ENCODE data around the gene SPG11.
"Not testable (repeated sequence)": the region's sequence is repeated elsewhere in the genome, so short reads cannot be mapped to it uniquely, and the experiment has no call there.

Gene SPG11

GRCh38 chr15:44532689-44533088 lies 130.8 kb downstream of the SPG11 start:
- H3K36me3 ChIP-seq (ENCODE audit: control insufficient read depth in 1 of 2, insufficient read depth in 2 of 2, low read length in 2 of 2), result no peaks in the 10 kb centered on the region
- H3K4me1 ChIP-seq (ENCODE audit: control insufficient read depth in 1 of 2, insufficient read depth in 2 of 2, low read length in 2 of 2), result peaks cover 4 to 9% of the 10 kb centered on the region in 2 donors
- H3K9me3 ChIP-seq (ENCODE audit: control insufficient read depth in 1 of 2, low read length in 2 of 2), result no peaks in the 10 kb centered on the region
- no peaks in the 10 kb centered on the region for H3K27me3 ChIP-seq (ENCODE audit: control insufficient read depth in 1 of 2, insufficient read depth in 2 of 2, low read length in 2 of 2)
- no peak overlapping the region for H3K27ac ChIP-seq (ENCODE audit: low read depth, low read length)
- no peak overlapping the region for H3K9ac ChIP-seq (ENCODE audit: low read depth in 1 of 2, low read length in 2 of 2)
- no peak overlapping the region for H3K4me3 ChIP-seq (ENCODE audit: low read depth in 1 of 2, low read length in 2 of 2)

- H3K9ac ChIP-seq (ENCODE audit: low read depth in 1 of 2, low read length in 2 of 2); H3K27me3 ChIP-seq (ENCODE audit: control insufficient read depth in 1 of 2, insufficient read depth in 2 of 2, low read length in 2 of 2); H3K27ac ChIP-seq (ENCODE audit: low read depth, low read length); H3K9me3 ChIP-seq (ENCODE audit: control insufficient read depth in 1 of 2, low read length in 2 of 2); H3K36me3 ChIP-seq (ENCODE audit: control insufficient read depth in 1 of 2, insufficient read depth in 2 of 2, low read length in 2 of 2); H3K4me1 ChIP-seq (ENCODE audit: control insufficient read depth in 1 of 2, insufficient read depth in 2 of 2, low read length in 2 of 2); H3K4me3 ChIP-seq (ENCODE audit: low read depth in 1 of 2, low read length in 2 of 2): not testable (repeated sequence)
These were observed 131.2 kb downstream of the SPG11 start for GRCh38 chr15:44532275-44532674.

- Histone ChIP-seq H3K36me3 (ENCODE audit: control insufficient read depth in 1 of 2, insufficient read depth in 2 of 2, low read length in 2 of 2) (peaks cover 0 to 9% of the 10 kb centered on the region in 2 donors), H3K27me3 (ENCODE audit: control insufficient read depth in 1 of 2, insufficient read depth in 2 of 2, low read length in 2 of 2) (no peaks in the 10 kb centered on the region), H3K9me3 (ENCODE audit: control insufficient read depth in 1 of 2, low read length in 2 of 2) (no peaks in the 10 kb centered on the region), H3K4me1 (ENCODE audit: control insufficient read depth in 1 of 2, insufficient read depth in 2 of 2, low read length in 2 of 2) (peaks cover 2 to 3% of the 10 kb centered on the region in 2 donors), H3K27ac (ENCODE audit: low read depth, low read length) (no peak overlapping the region), H3K4me3 (ENCODE audit: low read depth in 1 of 2, low read length in 2 of 2) (no peak overlapping the region), H3K9ac (ENCODE audit: low read depth in 1 of 2, low read length in 2 of 2) (no peak overlapping the region)
These were observed 132.8 kb downstream of the SPG11 start for GRCh38 chr15:44530653-44531052.

GRCh38 chr15:44529864-44530604 lies 133.4 kb downstream of the SPG11 start:
- H3K9ac ChIP-seq (ENCODE audit: low read depth in 1 of 2, low read length in 2 of 2), result no peak overlapping the region
- H3K4me3 ChIP-seq (ENCODE audit: low read depth in 1 of 2, low read length in 2 of 2), result no peak overlapping the region
- no peak overlapping the region for H3K27ac ChIP-seq (ENCODE audit: low read depth, low read length)
- H3K4me1 ChIP-seq (ENCODE audit: control insufficient read depth in 1 of 2, insufficient read depth in 2 of 2, low read length in 2 of 2), result no peaks in the 10 kb centered on the region
- H3K36me3 ChIP-seq (ENCODE audit: control insufficient read depth in 1 of 2, insufficient read depth in 2 of 2, low read length in 2 of 2), result peaks cover 0 to 12% of the 10 kb centered on the region in 2 donors
- H3K27me3 ChIP-seq (ENCODE audit: control insufficient read depth in 1 of 2, insufficient read depth in 2 of 2, low read length in 2 of 2), result no peaks in the 10 kb centered on the region
- H3K9me3 ChIP-seq (ENCODE audit: control insufficient read depth in 1 of 2, low read length in 2 of 2), result no peaks in the 10 kb centered on the region

- Histone ChIP-seq H3K4me1 (ENCODE audit: control insufficient read depth in 1 of 2, insufficient read depth in 2 of 2, low read length in 2 of 2) (no peaks in the 10 kb centered on the region), H3K4me3 (ENCODE audit: low read depth in 1 of 2, low read length in 2 of 2) (no peak overlapping the region), H3K9me3 (ENCODE audit: control insufficient read depth in 1 of 2, low read length in 2 of 2) (no peaks in the 10 kb centered on the region), H3K9ac (ENCODE audit: low read depth in 1 of 2, low read length in 2 of 2) (no peak overlapping the region), H3K27me3 (ENCODE audit: control insufficient read depth in 1 of 2, insufficient read depth in 2 of 2, low read length in 2 of 2) (no peaks in the 10 kb centered on the region), H3K36me3 (ENCODE audit: control insufficient read depth in 1 of 2, insufficient read depth in 2 of 2, low read length in 2 of 2) (peaks cover 0 to 33% of the 10 kb centered on the region in 2 donors), H3K27ac (ENCODE audit: low read depth, low read length) (no peak overlapping the region)
These were observed 136.2 kb downstream of the SPG11 start for GRCh38 chr15:44527241-44527640.

GRCh38 chr15:44525018-44525417 lies 138.4 kb downstream of the SPG11 start:
- H3K4me3 ChIP-seq (ENCODE audit: low read depth in 1 of 2, low read length in 2 of 2), result no peak overlapping the region
- peaks cover 0 to 46% of the 10 kb centered on the region in 2 donors for H3K36me3 ChIP-seq (ENCODE audit: control insufficient read depth in 1 of 2, insufficient read depth in 2 of 2, low read length in 2 of 2)
- H3K9me3 ChIP-seq (ENCODE audit: control insufficient read depth in 1 of 2, low read length in 2 of 2), result no peaks in the 10 kb centered on the region
- no peaks in the 10 kb centered on the region for H3K27me3 ChIP-seq (ENCODE audit: control insufficient read depth in 1 of 2, insufficient read depth in 2 of 2, low read length in 2 of 2)
- no peaks in the 10 kb centered on the region for H3K4me1 ChIP-seq (ENCODE audit: control insufficient read depth in 1 of 2, insufficient read depth in 2 of 2, low read length in 2 of 2)
- H3K9ac ChIP-seq (ENCODE audit: low read depth in 1 of 2, low read length in 2 of 2), result no peak overlapping the region
- H3K27ac ChIP-seq (ENCODE audit: low read depth, low read length), result no peak overlapping the region

- Histone ChIP-seq H3K27me3 (ENCODE audit: control insufficient read depth in 1 of 2, insufficient read depth in 2 of 2, low read length in 2 of 2) (no peaks in the 10 kb centered on the region), H3K4me1 (ENCODE audit: control insufficient read depth in 1 of 2, insufficient read depth in 2 of 2, low read length in 2 of 2) (no peaks in the 10 kb centered on the region), H3K9me3 (ENCODE audit: control insufficient read depth in 1 of 2, low read length in 2 of 2) (no peaks in the 10 kb centered on the region), H3K36me3 (ENCODE audit: control insufficient read depth in 1 of 2, insufficient read depth in 2 of 2, low read length in 2 of 2) (peaks cover 7 to 37% of the 10 kb centered on the region in 2 donors), H3K4me3 (ENCODE audit: low read depth in 1 of 2, low read length in 2 of 2) (no peak overlapping the region), H3K27ac (ENCODE audit: low read depth, low read length) (no peak overlapping the region), H3K9ac (ENCODE audit: low read depth in 1 of 2, low read length in 2 of 2) (no peak overlapping the region)
These were observed 143.9 kb downstream of the SPG11 start for GRCh38 chr15:44519537-44519936.

GRCh38 chr15:44516436-44516835 lies 147.0 kb downstream of the SPG11 start:
- H3K9me3 ChIP-seq (ENCODE audit: control insufficient read depth in 1 of 2, low read length in 2 of 2), result no peaks in the 10 kb centered on the region
- H3K27ac ChIP-seq (ENCODE audit: low read depth, low read length), result no peak overlapping the region
- H3K36me3 ChIP-seq (ENCODE audit: control insufficient read depth in 1 of 2, insufficient read depth in 2 of 2, low read length in 2 of 2), result peaks cover 8 to 18% of the 10 kb centered on the region in 2 donors

More at GRCh38 chr15:44516436-44516835, 147.0 kb downstream of the SPG11 start:
- no peaks in the 10 kb centered on the region for H3K4me1 ChIP-seq (ENCODE audit: control insufficient read depth in 1 of 2, insufficient read depth in 2 of 2, low read length in 2 of 2)
- H3K27me3 ChIP-seq (ENCODE audit: control insufficient read depth in 1 of 2, insufficient read depth in 2 of 2, low read length in 2 of 2), result no peaks in the 10 kb centered on the region
- no peak overlapping the region for H3K9ac ChIP-seq (ENCODE audit: low read depth in 1 of 2, low read length in 2 of 2)
- no peak overlapping the region for H3K4me3 ChIP-seq (ENCODE audit: low read depth in 1 of 2, low read length in 2 of 2)
